HG03060 (cell line): ENCODE results near the gene SERPINA1.

Experiments used
- ATAC-seq: cut with Tn5 transposase; IDR thresholded peaks from one replicate; pipeline ENCODE4 v1.9.1; 2021; ENCODE audit warnings: low read depth, moderate number of reproducible peaks; ENCODE audit not compliant: unreplicated experiment

SERPINA1 gene

GRCh38 chr14:94328196-94328595 lies 60.2 kb downstream of the SERPINA1 start:
- ATAC-seq: no peak
